Measurements from ENCODE around the gene PRORP.
"Not testable (repeated sequence)": the region's sequence is repeated elsewhere in the genome, so short reads cannot be mapped to it uniquely, and the experiment has no call there.

The PRORP gene

GRCh38 chr14:35140718-35141581 lies 18.6 kb downstream of the PRORP start:
- no peak for DNase-seq

- no peak for DNase-seq
Observed at GRCh38 chr14:35144029-35144428, 21.7 kb downstream of the PRORP start.

GRCh38 chr14:35146711-35147149 lies 24.4 kb downstream of the PRORP start:
- no peak for DNase-seq

GRCh38 chr14:35147186-35147585 lies 24.8 kb downstream of the PRORP start:
- no peak for DNase-seq

GRCh38 chr14:35147711-35148110 lies 25.4 kb downstream of the PRORP start:
- DNase-seq: no peak

GRCh38 chr14:35149239-35149638 lies 26.9 kb downstream of the PRORP start:
- no peak for DNase-seq

- not testable (repeated sequence) for DNase-seq
Observed at GRCh38 chr14:35152531-35152930, 30.2 kb downstream of the PRORP start.

GRCh38 chr14:35154016-35154415 lies 31.7 kb downstream of the PRORP start:
- DNase-seq: no peak

- no peak for DNase-seq
Observed at GRCh38 chr14:35155962-35156361, 33.6 kb downstream of the PRORP start.

GRCh38 chr14:35158491-35158890 lies 36.1 kb downstream of the PRORP start:
- DNase-seq: no peak

- no peak for DNase-seq
Observed at GRCh38 chr14:35158951-35159653, 36.8 kb downstream of the PRORP start.

- DNase-seq: no peak
Observed at GRCh38 chr14:35159742-35160409, 37.5 kb downstream of the PRORP start.

- DNase-seq: peak; percentile 25
Observed at GRCh38 chr14:35161231-35161630, 38.9 kb downstream of the PRORP start.

- DNase-seq: no peak
Observed at GRCh38 chr14:35163384-35163783, 41.0 kb downstream of the PRORP start.

GRCh38 chr14:35164849-35165248 lies 42.5 kb downstream of the PRORP start:
- no peak for DNase-seq

- DNase-seq: no peak
Observed at GRCh38 chr14:35167496-35167895, 45.1 kb downstream of the PRORP start.
